ENCODE results near the gene UBE2I.

- no peak for TF ChIP-seq CTCF (IDR thresholded peaks at IDR 0.05)
- TF ChIP-seq POLR2A (IDR thresholded peaks at IDR 0.05): no peak
Measured at GRCh38 chr16:1366060-1366711, 56.8 kb downstream of the UBE2I start.

All from Peyer's patch (tissue), 4 donors.